Thyroid gland (tissue), 4 donors: ENCODE results near the gene CCDC106. TPM values are rescaled to one million over a fixed set of nuclear protein-coding genes. Genes with fewer than 3 reads are reported as not detected.

Experiments
- DNase-seq, 2 donors: peaks; one replicate each; pipeline ENCODE4 v3.0.0-alpha.2; 2019
- H3K27ac ChIP-seq, 3 donors: fragments of 200-600 bp; sonication (generic); 1 replicate in 2 of 3; 2 replicates in 1 of 3; pipeline ENCODE4 v1.5.1; 2016 to 2019; ENCODE audit warnings: mild to moderate bottlenecking in 1 of 3, moderate library complexity in 1 of 3
- H3K27me3 ChIP-seq: fragments of 200-600 bp; sonication (generic); one replicate; pipeline ENCODE4 v1.5.1; 2019
- H3K36me3 ChIP-seq, 2 donors: fragments of 200-600 bp; sonication (generic); one replicate each; pipeline ENCODE4 v1.5.1; 2016 to 2019
- H3K4me1 ChIP-seq, 2 donors: fragments of 200-600 bp; sonication (generic); one replicate each; pipeline ENCODE4 v1.5.1; 2017 to 2019
- H3K4me3 ChIP-seq, 3 donors: fragments of 200-600 bp; sonication (generic); replicated peaks in 1 of 3; 1 replicate in 2 of 3; 2 replicates in 1 of 3; pipeline ENCODE4 v1.5.1; 2016; ENCODE audit warnings: mild to moderate bottlenecking in 1 of 3
- H3K9me3 ChIP-seq: fragments of 200-600 bp; sonication (generic); one replicate; pipeline ENCODE4 v1.5.1; 2017
- CTCF ChIP-seq, 6 experiments: fragments of 200-600 bp in 3 of 6; fragments of 450-650 bp in 3 of 6; sonication (generic) in 3 of 6; IDR thresholded peaks; one replicate each; pipeline ENCODE4 v1.5.1; 2016 to 2019; ENCODE audit warnings: antibody characterized with exemption in 6 of 6, mild to moderate bottlenecking in 2 of 6, inconsistent platforms in 1 of 6, moderate library complexity in 1 of 6
- POLR2A ChIP-seq, 2 donors: fragments of 450-650 bp; IDR thresholded peaks; one replicate each; pipeline ENCODE4 v1.6.1; 2017; ENCODE audit warnings: antibody characterized with exemption in 2 of 2, mild to moderate bottlenecking in 2 of 2, moderate library complexity in 1 of 2
- WGBS, 2 donors: methylation state at CpG; one replicate each; pipeline ENCODE4 v1.1.5; 2017; 5-methylcytosine and 5-hydroxymethylcytosine counted together
- intact Hi-C: fragments of 100-400 bp; cut with DNase I; formaldehyde crosslinking; loops from one replicate; pipeline ENCODE4 v1.15.1; 2023
- total RNA-seq, 4 donors: library from RNA; depleted of rRNA; stranded (reverse); fragments of >200 nt; gene quantifications; one replicate each; pipeline ENCODE4 v1.2.3, GENCODE V29; 2016

The CCDC106 gene
- total RNA-seq, 4 donors from 2014 or later: 11.2 to 23.2 (median 20.7) TPM

- intact Hi-C loops: no loop called here
- H3K27ac ChIP-seq: no peak overlapping the region
- no peaks in the 10 kb centered on the region for H3K27me3 ChIP-seq
- TF ChIP-seq CTCF (IDR thresholded peaks at IDR 0.05) (no peak), POLR2A (IDR thresholded peaks at IDR 0.05) (no peak)
- H3K36me3 ChIP-seq: peaks cover 0 to 5% of the 10 kb centered on the region in 2 donors
- peaks cover 40 to 53% of the 10 kb centered on the region in 2 donors for H3K4me1 ChIP-seq
- H3K9me3 ChIP-seq: no peaks in the 10 kb centered on the region
- 79 to 89% methylated on average over 8 to 11 of the region's 28 CpGs for WGBS, 2 donors
- DNase-seq: no peak
- no peak overlapping the region for H3K4me3 ChIP-seq
These were observed 3.0 kb upstream of the CCDC106 start for GRCh38 chr19:55644842-55645511.

- TF ChIP-seq POLR2A (IDR thresholded peaks at IDR 0.05): no peak
- no peak for TF ChIP-seq CTCF (IDR thresholded peaks at IDR 0.05)
- peaks cover 0 to 5% of the 10 kb centered on the region in 2 donors for H3K36me3 ChIP-seq
- peaks cover 35 to 48% of the 10 kb centered on the region in 2 donors for H3K4me1 ChIP-seq
- H3K27me3 ChIP-seq: no peaks in the 10 kb centered on the region
- H3K27ac ChIP-seq: no peak overlapping the region
- WGBS, 2 donors: 53 to 72% methylated on average over 5 of the region's 5 CpGs
- intact Hi-C loops: no loop called here
- no peak overlapping the region for H3K4me3 ChIP-seq
- no peak for DNase-seq
- H3K9me3 ChIP-seq: no peaks in the 10 kb centered on the region
These were observed 2.5 kb upstream of the CCDC106 start for GRCh38 chr19:55645512-55645881.

- WGBS, 2 donors: 40 to 42% methylated on average over 14 of the region's 14 CpGs
These were observed 902 bp upstream of the CCDC106 start for GRCh38 chr19:55646889-55647731.

GRCh38 chr19:55648585-55649267 is 714 bp downstream of the CCDC106 start:
- peaks cover 29 to 35% of the 10 kb centered on the region in 2 donors for H3K4me1 ChIP-seq

More at GRCh38 chr19:55646889-55647731, 902 bp upstream of the CCDC106 start:
- peak overlapping the region; percentile 76 to 84 (median 83) for H3K27ac ChIP-seq
- H3K4me3 ChIP-seq: peak overlapping the region in 2 of 3 donors; percentile 82 to 93
- DNase-seq: no peak
- peaks cover 0 to 5% of the 10 kb centered on the region in 2 donors for H3K36me3 ChIP-seq
- intact Hi-C loops: no loop called here
- TF ChIP-seq POLR2A (IDR thresholded peaks at IDR 0.05): no peak
- TF ChIP-seq CTCF (IDR thresholded peaks at IDR 0.05): no peak
- H3K27me3 ChIP-seq: no peaks in the 10 kb centered on the region
- peaks cover 33 to 42% of the 10 kb centered on the region in 2 donors for H3K4me1 ChIP-seq
- no peaks in the 10 kb centered on the region for H3K9me3 ChIP-seq

More at GRCh38 chr19:55648585-55649267, 714 bp downstream of the CCDC106 start:
- H3K9me3 ChIP-seq: no peaks in the 10 kb centered on the region
- H3K4me3 ChIP-seq: peak overlapping the region; percentile 42 to 93 (median 82)
- 24 to 25% methylated on average over 15 to 19 of the region's 25 CpGs for WGBS, 2 donors
- H3K27ac ChIP-seq: peak overlapping the region; percentile 76 to 84 (median 83)
- H3K27me3 ChIP-seq: no peaks in the 10 kb centered on the region
- no peak for DNase-seq
- H3K36me3 ChIP-seq: peaks cover 0 to 5% of the 10 kb centered on the region in 2 donors
- TF ChIP-seq CTCF (IDR thresholded peaks at IDR 0.05): no peak
- no peak for TF ChIP-seq POLR2A (IDR thresholded peaks at IDR 0.05)
- intact Hi-C loops: no loop called here
